ENCODE data around the gene SPAG9. TPM values are rescaled to one million over a fixed set of nuclear protein-coding genes. Genes with fewer than 3 reads are reported as not detected.

SPAG9 gene
- total RNA-seq, 1 experiment from 2014 or later, result 90.5 TPM

DNA sequence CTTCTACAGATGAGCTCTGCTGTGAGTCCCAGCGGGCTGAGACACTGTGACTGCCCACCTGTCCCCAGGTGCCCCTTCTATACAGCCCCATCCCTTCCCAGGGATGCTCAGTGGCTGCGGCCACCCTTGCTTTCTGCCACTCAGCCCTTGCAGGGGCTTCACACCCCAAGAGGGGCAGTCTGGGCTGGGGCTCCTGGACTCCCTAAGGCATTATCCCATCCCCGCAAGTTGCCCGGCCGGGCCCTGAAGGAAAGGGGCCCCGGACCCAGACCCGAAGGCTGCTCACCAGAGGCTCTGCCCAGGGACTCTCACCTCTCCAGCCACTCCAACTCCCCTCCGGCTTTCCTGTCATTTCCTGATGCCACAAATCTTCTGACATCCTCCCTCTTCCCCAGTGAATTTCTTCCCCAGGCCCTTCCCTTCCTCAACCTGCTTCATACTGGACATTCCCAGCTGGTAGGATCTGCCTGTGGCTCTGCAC is 166.0 kb downstream of the SPAG9 start:
- Histone ChIP-seq H3K36me3 (ENCODE audit: low read depth, low read length) (no peaks in the 10 kb centered on the region), H4K20me1 (ENCODE audit: low read length) (no peaks in the 10 kb centered on the region), H3K79me2 (ENCODE audit: low read length) (no peaks in the 10 kb centered on the region), H3K9me3 (ENCODE audit: low read length) (no peaks in the 10 kb centered on the region), H3K4me2 (ENCODE audit: low read length) (no peak overlapping the region), H3F3A (ENCODE audit: low read length, unreplicated experiment) (no peaks in the 10 kb centered on the region), H2AFZ (ENCODE audit: low read length) (no peak overlapping the region), H3K4me3 (ENCODE audit: low read length) (no peak overlapping the region), H3K9me2 (replicated peaks; ENCODE audit: low read length) (no peaks in the 10 kb centered on the region), H3K9ac (ENCODE audit: low read length) (no peak overlapping the region), H3K27me3 (ENCODE audit: low read length) (no peaks in the 10 kb centered on the region), H3K4me1 (ENCODE audit: insufficient read depth, low read length) (peaks cover 25% of the 10 kb centered on the region), H3K27ac (ENCODE audit: low read length) (no peak overlapping the region)
- BruUV-seq (replicated peaks), result no TSS peak
- DNase-seq (no peak), ATAC-seq (no peak)
- ChIA-PET POLR2A (ENCODE audit: unreplicated experiment) (interaction anchor here (0.6 kb wide), 1 partner anchor 102 kb away, joined by 9 read pairs; no protein-coding TSS in a partner anchor), CTCF (interaction anchor here (1.2 kb wide), 1 partner anchor 103 kb away, joined by 4 read pairs; no protein-coding TSS in a partner anchor)
- intact Hi-C loops (cut with micrococcal nuclease), result no loop called here
- no peak for TF ChIP-seq EZH2phosphoT487 (IDR thresholded peaks at IDR 0.05; ENCODE audit: borderline replicate concordance, low read length)
- TF ChIP-seq EZH2 (IDR thresholded peaks at IDR 0.05; ENCODE audit: low read length, unreplicated experiment), result no peak
- TF ChIP-seq, protein P1, sequence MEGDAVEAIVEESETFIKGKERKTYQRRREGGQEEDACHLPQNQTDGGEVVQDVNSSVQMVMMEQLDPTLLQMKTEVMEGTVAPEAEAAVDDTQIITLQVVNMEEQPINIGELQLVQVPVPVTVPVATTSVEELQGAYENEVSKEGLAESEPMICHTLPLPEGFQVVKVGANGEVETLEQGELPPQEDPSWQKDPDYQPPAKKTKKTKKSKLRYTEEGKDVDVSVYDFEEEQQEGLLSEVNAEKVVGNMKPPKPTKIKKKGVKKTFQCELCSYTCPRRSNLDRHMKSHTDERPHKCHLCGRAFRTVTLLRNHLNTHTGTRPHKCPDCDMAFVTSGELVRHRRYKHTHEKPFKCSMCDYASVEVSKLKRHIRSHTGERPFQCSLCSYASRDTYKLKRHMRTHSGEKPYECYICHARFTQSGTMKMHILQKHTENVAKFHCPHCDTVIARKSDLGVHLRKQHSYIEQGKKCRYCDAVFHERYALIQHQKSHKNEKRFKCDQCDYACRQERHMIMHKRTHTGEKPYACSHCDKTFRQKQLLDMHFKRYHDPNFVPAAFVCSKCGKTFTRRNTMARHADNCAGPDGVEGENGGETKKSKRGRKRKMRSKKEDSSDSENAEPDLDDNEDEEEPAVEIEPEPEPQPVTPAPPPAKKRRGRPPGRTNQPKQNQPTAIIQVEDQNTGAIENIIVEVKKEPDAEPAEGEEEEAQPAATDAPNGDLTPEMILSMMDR (conservative IDR thresholded peaks at IDR 0.05; ENCODE audit: low read depth, low read length), result no peak

DNA sequence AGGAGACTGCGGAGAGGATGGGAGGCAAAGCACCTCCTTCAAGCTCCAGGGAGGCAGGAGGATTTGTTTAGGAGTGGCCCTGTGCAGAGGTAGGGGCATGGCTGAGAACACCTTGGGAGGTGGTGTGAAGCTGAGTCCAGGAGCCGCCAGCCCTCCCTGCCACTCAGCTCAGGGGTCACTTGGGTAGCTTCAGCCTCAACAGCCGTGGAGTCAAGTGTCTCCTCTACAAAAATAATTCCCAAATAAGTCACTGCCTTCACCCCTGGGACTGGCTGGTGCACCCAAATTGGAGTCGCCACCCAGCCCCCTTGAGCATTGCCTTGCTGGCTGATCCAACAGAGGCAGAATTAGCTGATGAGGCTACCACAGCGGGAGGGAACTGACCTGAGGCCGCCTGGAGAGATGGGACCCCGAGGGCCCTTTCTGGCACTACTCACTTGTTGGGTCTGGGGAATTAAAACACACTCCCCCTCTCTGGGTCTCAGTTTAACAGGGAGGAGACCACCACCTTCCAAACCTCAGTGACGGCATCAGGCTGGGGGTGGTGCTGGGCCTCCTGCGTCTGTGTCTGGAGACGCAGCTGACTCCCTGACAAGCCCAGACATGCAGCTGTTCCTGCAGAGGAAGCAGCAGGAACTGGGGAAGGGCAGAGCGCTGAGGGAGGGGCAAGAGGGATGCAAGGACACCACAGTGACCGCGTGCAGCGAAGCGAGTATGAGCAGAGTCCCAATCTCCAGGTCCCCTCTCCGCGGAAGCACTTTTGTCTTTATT is 166.7 kb downstream of the SPAG9 start:
- DNase-seq (no peak), ATAC-seq (no peak)
- no peaks in the 10 kb centered on the region for H3K9me2 ChIP-seq (replicated peaks; ENCODE audit: low read length)
- no peaks in the 10 kb centered on the region for H3F3A ChIP-seq (ENCODE audit: low read length, unreplicated experiment)
- no peak overlapping the region for H3K4me3 ChIP-seq (ENCODE audit: low read length)
- no peaks in the 10 kb centered on the region for H3K27me3 ChIP-seq (ENCODE audit: low read length)
- no TSS peak for BruUV-seq (replicated peaks)
- CTCF ChIA-PET, result interaction anchor here (0.6 to 0.7 kb wide), 2 partner anchors 91 to 105 kb away, joined by 3 read pairs; no protein-coding TSS in a partner anchor
- H3K9me3 ChIP-seq (ENCODE audit: low read length), result no peaks in the 10 kb centered on the region
- no peak overlapping the region for H3K27ac ChIP-seq (ENCODE audit: low read length)
- no peak overlapping the region for H3K9ac ChIP-seq (ENCODE audit: low read length)
- no peaks in the 10 kb centered on the region for H3K36me3 ChIP-seq (ENCODE audit: low read depth, low read length)
- peaks cover 26% of the 10 kb centered on the region for H3K4me1 ChIP-seq (ENCODE audit: insufficient read depth, low read length)
- no peaks in the 10 kb centered on the region for H3K79me2 ChIP-seq (ENCODE audit: low read length)
- intact Hi-C loops (cut with micrococcal nuclease), result no loop called here
- no peak overlapping the region for H2AFZ ChIP-seq (ENCODE audit: low read length)
- H4K20me1 ChIP-seq (ENCODE audit: low read length), result no peaks in the 10 kb centered on the region
- no peak for TF ChIP-seq EZH2 (IDR thresholded peaks at IDR 0.05; ENCODE audit: low read length, unreplicated experiment)
- TF ChIP-seq EZH2phosphoT487 (IDR thresholded peaks at IDR 0.05; ENCODE audit: borderline replicate concordance, low read length), result no peak
- TF ChIP-seq, protein P1 (conservative IDR thresholded peaks at IDR 0.05; ENCODE audit: low read depth, low read length), result no peak
- POLR2A ChIA-PET (ENCODE audit: unreplicated experiment), result interaction anchor here (0.6 kb wide), 1 partner anchor 88 kb away, joined by 6 read pairs; the partner anchor contains the start of gene TOB1
- no peak overlapping the region for H3K4me2 ChIP-seq (ENCODE audit: low read length)

DNA sequence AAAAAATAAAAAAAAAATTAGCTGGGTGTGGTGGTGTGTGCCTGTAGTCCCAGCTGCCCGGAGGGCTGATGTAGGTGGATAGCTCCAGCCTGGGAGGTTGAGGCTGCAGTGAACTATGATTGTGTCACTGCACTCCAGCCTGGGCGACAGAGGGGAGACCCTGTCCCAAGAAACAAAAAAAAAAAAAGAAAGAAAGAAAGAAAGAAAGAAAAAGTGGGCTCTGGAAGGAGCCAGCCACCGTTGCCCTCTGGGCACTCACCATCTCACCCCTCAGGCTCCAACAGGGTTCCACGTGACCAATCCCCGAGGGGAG is 167.2 kb downstream of the SPAG9 start:
- POLR2A ChIA-PET (ENCODE audit: unreplicated experiment), result interaction anchor here (0.6 kb wide), 1 partner anchor 87 kb away, joined by 6 read pairs; the partner anchor contains the start of gene TOB1
- H3F3A ChIP-seq (ENCODE audit: low read length, unreplicated experiment), result no peaks in the 10 kb centered on the region
- H3K36me3 ChIP-seq (ENCODE audit: low read depth, low read length), result no peaks in the 10 kb centered on the region
- H2AFZ ChIP-seq (ENCODE audit: low read length), result no peak overlapping the region
- peaks cover 28% of the 10 kb centered on the region for H3K4me1 ChIP-seq (ENCODE audit: insufficient read depth, low read length)
- intact Hi-C loops (cut with micrococcal nuclease), result no loop called here
- H3K27ac ChIP-seq (ENCODE audit: low read length), result no peak overlapping the region
- TF ChIP-seq, protein P1 (conservative IDR thresholded peaks at IDR 0.05; ENCODE audit: low read depth, low read length), result no peak
- TF ChIP-seq EZH2phosphoT487 (IDR thresholded peaks at IDR 0.05; ENCODE audit: borderline replicate concordance, low read length) (no peak), EZH2 (IDR thresholded peaks at IDR 0.05; ENCODE audit: low read length, unreplicated experiment) (no peak)
- no peak for ATAC-seq
- no peaks in the 10 kb centered on the region for H4K20me1 ChIP-seq (ENCODE audit: low read length)
- no peaks in the 10 kb centered on the region for H3K9me2 ChIP-seq (replicated peaks; ENCODE audit: low read length)
- no peaks in the 10 kb centered on the region for H3K27me3 ChIP-seq (ENCODE audit: low read length)
- H3K9me3 ChIP-seq (ENCODE audit: low read length), result no peaks in the 10 kb centered on the region
- no peak overlapping the region for H3K9ac ChIP-seq (ENCODE audit: low read length)
- H3K79me2 ChIP-seq (ENCODE audit: low read length), result no peaks in the 10 kb centered on the region
- H3K4me3 ChIP-seq (ENCODE audit: low read length), result no peak overlapping the region
- CTCF ChIA-PET, result no interaction called here
- no peak for DNase-seq
- H3K4me2 ChIP-seq (ENCODE audit: low read length), result no peak overlapping the region
- BruUV-seq (replicated peaks), result no TSS peak
